Skeletal muscle satellite cell (primary cell): ENCODE data around the gene TRIP10.

Experiments used
- H3K27me3 ChIP-seq: 2 replicates; pipeline ENCODE4 v1.7.0; 2013; ENCODE audit warnings: low read length; ENCODE audit not compliant: control insufficient read depth, insufficient read depth
- H3K36me3 ChIP-seq: 2 replicates; pipeline ENCODE4 v1.7.0; 2013; ENCODE audit warnings: mild to moderate bottlenecking, control low read depth, low read length; ENCODE audit not compliant: insufficient read depth
- H3K4me1 ChIP-seq: 2 replicates; pipeline ENCODE4 v1.7.0; 2013; ENCODE audit warnings: low read length; ENCODE audit not compliant: control insufficient read depth, insufficient read depth
- H3K4me2 ChIP-seq: 2 replicates; pipeline ENCODE4 v1.7.0; 2013; ENCODE audit warnings: mild to moderate bottlenecking, low read length
- H3K4me3 ChIP-seq: 2 replicates; pipeline ENCODE4 v1.7.0; 2013; ENCODE audit warnings: low read length
- H3K9ac ChIP-seq: 2 replicates; pipeline ENCODE4 v1.7.0; 2013; ENCODE audit warnings: mild to moderate bottlenecking, low read depth, low read length, moderate library complexity
- H3K9me3 ChIP-seq: replicated peaks from 2 replicates; pipeline ENCODE4 v1.7.0; 2013; ENCODE audit warnings: mild to moderate bottlenecking, control low read depth, low read length

The TRIP10 gene

GRCh38 chr19:6730941-6731670, 8.4 kb upstream of the TRIP10 start:
- H3K9ac ChIP-seq = no peak overlapping the region
- H3K4me1 ChIP-seq = peaks cover 9% of the 10 kb centered on the region
- H3K36me3 ChIP-seq = peaks cover 19% of the 10 kb centered on the region
- H3K27me3 ChIP-seq = no peaks in the 10 kb centered on the region
- H3K9me3 ChIP-seq = no peaks in the 10 kb centered on the region
- H3K4me2 ChIP-seq = no peak overlapping the region
- H3K4me3 ChIP-seq = no peak overlapping the region

GRCh38 chr19:6731822-6732221, 7.7 kb upstream of the TRIP10 start:
- Histone ChIP-seq H3K9ac (no peak overlapping the region), H3K4me2 (no peak overlapping the region), H3K4me1 (peaks cover 11% of the 10 kb centered on the region), H3K27me3 (no peaks in the 10 kb centered on the region), H3K36me3 (peaks cover 19% of the 10 kb centered on the region), H3K9me3 (no peaks in the 10 kb centered on the region), H3K4me3 (no peak overlapping the region)

- Histone ChIP-seq H3K9me3 (no peaks in the 10 kb centered on the region), H3K4me2 (no peak overlapping the region), H3K4me1 (peaks cover 13% of the 10 kb centered on the region), H3K36me3 (peaks cover 19% of the 10 kb centered on the region), H3K4me3 (no peak overlapping the region), H3K27me3 (no peaks in the 10 kb centered on the region), H3K9ac (no peak overlapping the region)
These were observed 6.6 kb upstream of the TRIP10 start for GRCh38 chr19:6732803-6733337.

- H3K4me2 ChIP-seq = no peak overlapping the region
- H3K36me3 ChIP-seq = peaks cover 19% of the 10 kb centered on the region
- H3K27me3 ChIP-seq = no peaks in the 10 kb centered on the region
- no peaks in the 10 kb centered on the region for H3K9me3 ChIP-seq
- H3K9ac ChIP-seq = no peak overlapping the region
- H3K4me1 ChIP-seq = peaks cover 18% of the 10 kb centered on the region
- H3K4me3 ChIP-seq = no peak overlapping the region
These were observed 6.0 kb upstream of the TRIP10 start for GRCh38 chr19:6733338-6734095.

GRCh38 chr19:6734096-6734696, 5.3 kb upstream of the TRIP10 start:
- Histone ChIP-seq H3K36me3 (peaks cover 19% of the 10 kb centered on the region), H3K4me2 (no peak overlapping the region), H3K4me3 (no peak overlapping the region), H3K27me3 (no peaks in the 10 kb centered on the region), H3K9me3 (no peaks in the 10 kb centered on the region), H3K4me1 (peaks cover 25% of the 10 kb centered on the region), H3K9ac (no peak overlapping the region)

- H3K9me3 ChIP-seq = no peaks in the 10 kb centered on the region
- H3K36me3 ChIP-seq = peaks cover 19% of the 10 kb centered on the region
- peak overlapping the region; percentile 92 for H3K9ac ChIP-seq
- no peaks in the 10 kb centered on the region for H3K27me3 ChIP-seq
- H3K4me1 ChIP-seq = peaks cover 26% of the 10 kb centered on the region
- H3K4me2 ChIP-seq = peak overlapping the region; percentile 94
- peak overlapping the region; percentile 81 for H3K4me3 ChIP-seq
These were observed 4.1 kb upstream of the TRIP10 start for GRCh38 chr19:6735181-6735911.

- Histone ChIP-seq H3K4me2 (peak overlapping the region; percentile 94), H3K9ac (peak overlapping the region; percentile 92), H3K36me3 (peaks cover 19% of the 10 kb centered on the region), H3K4me1 (peaks cover 30% of the 10 kb centered on the region), H3K27me3 (no peaks in the 10 kb centered on the region), H3K9me3 (no peaks in the 10 kb centered on the region), H3K4me3 (peak overlapping the region; percentile 81)
These were observed 3.1 kb upstream of the TRIP10 start for GRCh38 chr19:6736169-6736916.

- peaks cover 16% of the 10 kb centered on the region for H3K36me3 ChIP-seq
- peak overlapping the region; percentile 92 for H3K9ac ChIP-seq
- H3K27me3 ChIP-seq = no peaks in the 10 kb centered on the region
- H3K4me1 ChIP-seq = peaks cover 33% of the 10 kb centered on the region
- H3K4me3 ChIP-seq = peak overlapping the region; percentile 81
- H3K9me3 ChIP-seq = no peaks in the 10 kb centered on the region
- H3K4me2 ChIP-seq = peak overlapping the region; percentile 94
These were observed 2.6 kb upstream of the TRIP10 start for GRCh38 chr19:6736917-6737283.

GRCh38 chr19:6737284-6737872, 2.1 kb upstream of the TRIP10 start, which contains the start of gene GPR108:
Gene GPR108 (minus strand): TSS chr19:6737580. CDS start chr19:6737576, 4 bp downstream.
- no peaks in the 10 kb centered on the region for H3K27me3 ChIP-seq
- peaks cover 33% of the 10 kb centered on the region for H3K4me1 ChIP-seq
- H3K4me2 ChIP-seq = peak within 1 kb of the TSS; percentile 94
- H3K9ac ChIP-seq = peak within 1 kb of the TSS; percentile 92
- H3K9me3 ChIP-seq = no peaks in the 10 kb centered on the region
- peaks cover 11% of the 10 kb centered on the region for H3K36me3 ChIP-seq
- peak within 1 kb of the TSS; percentile 81 for H3K4me3 ChIP-seq
